ENCODE data around the gene ADCK1. TPM values are rescaled to one million over a fixed set of nuclear protein-coding genes. Genes with fewer than 3 reads are reported as not detected.

The ADCK1 gene
- total RNA-seq, 1 donor from 2014 or later: 10.8 TPM

- intact Hi-C loops (cut with DNase I): no loop called here
- Histone ChIP-seq H3K9me3 (peaks cover 4% of the 10 kb centered on the region), H3K4me1 (no peaks in the 10 kb centered on the region), H3K27ac (no peak overlapping the region), H3K4me3 (no peak overlapping the region), H3K27me3 (no peaks in the 10 kb centered on the region), H3K36me3 (no peaks in the 10 kb centered on the region)
- no peak for DNase-seq (ENCODE audit: extremely low spot score in 2 of 2)
- no peak for TF ChIP-seq CTCF (IDR thresholded peaks at IDR 0.05)
- no peak for TF ChIP-seq POLR2A (IDR thresholded peaks at IDR 0.05)
- TF ChIP-seq POLR2AphosphoS5 (IDR thresholded peaks at IDR 0.05; ENCODE audit: insufficient read depth in 1 of 2, low read depth in 1 of 2): no peak
Observed at GRCh38 chr14:77903937-77904617, 104.2 kb downstream of the ADCK1 start.

- intact Hi-C loops (cut with DNase I): no loop called here
- DNase-seq (ENCODE audit: extremely low spot score in 2 of 2): no peak
- Histone ChIP-seq H3K27me3 (no peaks in the 10 kb centered on the region), H3K4me3 (no peak overlapping the region), H3K27ac (no peak overlapping the region), H3K36me3 (no peaks in the 10 kb centered on the region), H3K9me3 (peaks cover 4% of the 10 kb centered on the region), H3K4me1 (no peaks in the 10 kb centered on the region)
- no peak for TF ChIP-seq CTCF (IDR thresholded peaks at IDR 0.05)
Observed at GRCh38 chr14:77906446-77906845, 106.5 kb downstream of the ADCK1 start.

- Histone ChIP-seq H3K9me3 (peaks cover 4% of the 10 kb centered on the region), H3K4me3 (no peak overlapping the region), H3K27me3 (no peaks in the 10 kb centered on the region), H3K36me3 (no peaks in the 10 kb centered on the region), H3K27ac (no peak overlapping the region), H3K4me1 (no peaks in the 10 kb centered on the region)
- DNase-seq (ENCODE audit: extremely low spot score in 2 of 2): no peak
- TF ChIP-seq POLR2AphosphoS5 (IDR thresholded peaks at IDR 0.05; ENCODE audit: insufficient read depth in 1 of 2, low read depth in 1 of 2) (no peak), POLR2A (IDR thresholded peaks at IDR 0.05) (no peak), CTCF (IDR thresholded peaks at IDR 0.05) (no peak)
- intact Hi-C loops (cut with DNase I): no loop called here
Observed at GRCh38 chr14:77908847-77909246, 108.9 kb downstream of the ADCK1 start.

GRCh38 chr14:77909911-77910310 lies 110.0 kb downstream of the ADCK1 start:
- Histone ChIP-seq H3K27ac (no peak overlapping the region), H3K9me3 (peaks cover 4% of the 10 kb centered on the region), H3K4me1 (no peaks in the 10 kb centered on the region), H3K36me3 (no peaks in the 10 kb centered on the region), H3K4me3 (no peak overlapping the region), H3K27me3 (no peaks in the 10 kb centered on the region)
- DNase-seq (ENCODE audit: extremely low spot score in 2 of 2): no peak
- intact Hi-C loops (cut with DNase I): no loop called here
- TF ChIP-seq CTCF (IDR thresholded peaks at IDR 0.05) (no peak), POLR2AphosphoS5 (IDR thresholded peaks at IDR 0.05; ENCODE audit: insufficient read depth in 1 of 2, low read depth in 1 of 2) (no peak), POLR2A (IDR thresholded peaks at IDR 0.05) (no peak)

GRCh38 chr14:77910506-77910905 lies 110.6 kb downstream of the ADCK1 start:
- intact Hi-C loops (cut with DNase I): no loop called here

More at GRCh38 chr14:77910506-77910905, 110.6 kb downstream of the ADCK1 start:
- no peaks in the 10 kb centered on the region for H3K36me3 ChIP-seq
- no peak for DNase-seq (ENCODE audit: extremely low spot score in 2 of 2)
- H3K4me1 ChIP-seq: no peaks in the 10 kb centered on the region
- peaks cover 4% of the 10 kb centered on the region for H3K9me3 ChIP-seq
- TF ChIP-seq POLR2AphosphoS5 (IDR thresholded peaks at IDR 0.05; ENCODE audit: insufficient read depth in 1 of 2, low read depth in 1 of 2): no peak
- no peak for TF ChIP-seq POLR2A (IDR thresholded peaks at IDR 0.05)
- TF ChIP-seq CTCF (IDR thresholded peaks at IDR 0.05): no peak
- no peak overlapping the region for H3K4me3 ChIP-seq
- no peak overlapping the region for H3K27ac ChIP-seq
- H3K27me3 ChIP-seq: no peaks in the 10 kb centered on the region

Measured in vagina (tissue), 2 donors.